BLaER1 (cell line): ENCODE results near the gene SMIM31.

Source experiments
- H3K27ac ChIP-seq: shearing (Covaris generic); formaldehyde crosslinking; 2 replicates; pipeline ENCODE4 v1.8.1; 2022
- H3K27me3 ChIP-seq: shearing (Covaris generic); formaldehyde crosslinking; 2 replicates; pipeline ENCODE4 v1.8.1; 2022
- H3K36me3 ChIP-seq: shearing (Covaris generic); formaldehyde crosslinking; 2 replicates; pipeline ENCODE4 v1.8.1; 2022
- H3K4me1 ChIP-seq: shearing (Covaris generic); formaldehyde crosslinking; 2 replicates; pipeline ENCODE4 v1.8.1; 2022
- H3K4me2 ChIP-seq: shearing (Covaris generic); formaldehyde crosslinking; 2 replicates; pipeline ENCODE4 v1.8.1; 2022
- H3K4me3 ChIP-seq: shearing (Covaris generic); formaldehyde crosslinking; 2 replicates; pipeline ENCODE4 v1.8.1; 2022
- H3K9ac ChIP-seq: shearing (Covaris generic); formaldehyde crosslinking; 2 replicates; pipeline ENCODE4 v1.8.1; 2022
- H3K9me3 ChIP-seq: shearing (Covaris generic); formaldehyde crosslinking; 2 replicates; pipeline ENCODE4 v1.8.1; 2022
- H4K20me1 ChIP-seq: shearing (Covaris generic); formaldehyde crosslinking; 2 replicates; pipeline ENCODE4 v1.8.1; 2022
- Cebpa-rat ChIP-seq: shearing (Covaris generic); IDR thresholded peaks from 2 replicates; pipeline ENCODE4 v1.8.1; 2022

The SMIM31 gene

DNA sequence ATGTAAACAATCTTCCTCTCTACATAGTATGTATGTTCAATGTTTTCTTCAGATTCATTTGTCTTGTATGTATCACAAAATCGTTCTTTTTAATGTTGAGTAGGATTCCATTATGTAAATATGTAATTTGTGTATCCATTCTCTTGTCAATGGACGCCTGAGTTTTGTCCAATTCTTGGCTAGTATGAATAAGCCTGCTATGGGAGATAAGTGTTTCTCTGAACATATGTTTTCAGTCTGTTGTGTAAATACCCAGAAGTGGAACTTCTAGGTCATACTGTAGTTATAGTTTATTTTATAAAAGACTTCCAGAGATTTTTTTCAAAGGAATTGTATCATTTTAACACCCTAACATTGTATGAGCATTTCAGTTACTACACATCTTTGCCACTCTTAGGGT lies 2.8 kb downstream of the SMIM31 start:
- no peak for TF ChIP-seq Cebpa-rat
- H4K20me1 ChIP-seq, result no peaks in the 10 kb centered on the region
- no peaks in the 10 kb centered on the region for H3K27me3 ChIP-seq
- H3K4me3 ChIP-seq, result no peak overlapping the region
- no peaks in the 10 kb centered on the region for H3K4me1 ChIP-seq
- peaks cover 14% of the 10 kb centered on the region for H3K9me3 ChIP-seq
- H3K36me3 ChIP-seq, result no peaks in the 10 kb centered on the region
- H3K4me2 ChIP-seq, result no peak overlapping the region
- H3K9ac ChIP-seq, result no peak overlapping the region
- no peak overlapping the region for H3K27ac ChIP-seq

- H3K9me3 ChIP-seq, result no peaks in the 10 kb centered on the region
- H3K27ac ChIP-seq, result no peak overlapping the region
- H3K4me1 ChIP-seq, result no peaks in the 10 kb centered on the region
- no peak overlapping the region for H3K4me3 ChIP-seq
- TF ChIP-seq Cebpa-rat, result no peak
- H3K9ac ChIP-seq, result no peak overlapping the region
- no peaks in the 10 kb centered on the region for H4K20me1 ChIP-seq
- H3K4me2 ChIP-seq, result no peak overlapping the region
- no peaks in the 10 kb centered on the region for H3K36me3 ChIP-seq
- H3K27me3 ChIP-seq, result no peaks in the 10 kb centered on the region
Observed at GRCh38 chr4:164761241-164761640, 7.3 kb downstream of the SMIM31 start.

DNA sequence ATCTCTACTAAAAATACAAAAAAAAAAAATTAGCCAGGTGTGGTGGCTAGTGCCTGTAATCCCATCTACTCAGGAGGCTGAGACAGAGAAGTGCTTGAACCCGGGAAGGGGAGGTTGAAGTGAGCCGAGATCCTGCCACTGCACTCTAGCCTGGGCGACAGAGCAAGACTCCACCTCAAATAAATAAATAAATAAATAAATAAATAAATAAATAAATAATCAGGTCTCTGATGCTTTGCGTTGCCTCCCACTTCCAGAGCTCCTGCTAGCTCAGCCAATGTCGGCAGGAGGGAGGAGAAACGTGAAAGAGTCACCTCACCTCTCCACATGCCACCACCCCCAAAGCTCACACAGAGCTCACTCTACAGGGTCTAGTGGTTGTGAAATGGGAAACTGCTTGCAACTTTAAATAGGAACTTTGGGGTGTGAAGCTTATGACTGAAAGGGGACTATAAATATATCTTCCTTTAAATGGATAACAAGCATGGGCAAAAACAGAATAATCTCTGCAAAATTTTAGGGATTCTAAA lies 7.9 kb downstream of the SMIM31 start:
- no peak for TF ChIP-seq Cebpa-rat
- Histone ChIP-seq H3K4me3 (no peak overlapping the region), H3K4me2 (no peak overlapping the region)

DNA sequence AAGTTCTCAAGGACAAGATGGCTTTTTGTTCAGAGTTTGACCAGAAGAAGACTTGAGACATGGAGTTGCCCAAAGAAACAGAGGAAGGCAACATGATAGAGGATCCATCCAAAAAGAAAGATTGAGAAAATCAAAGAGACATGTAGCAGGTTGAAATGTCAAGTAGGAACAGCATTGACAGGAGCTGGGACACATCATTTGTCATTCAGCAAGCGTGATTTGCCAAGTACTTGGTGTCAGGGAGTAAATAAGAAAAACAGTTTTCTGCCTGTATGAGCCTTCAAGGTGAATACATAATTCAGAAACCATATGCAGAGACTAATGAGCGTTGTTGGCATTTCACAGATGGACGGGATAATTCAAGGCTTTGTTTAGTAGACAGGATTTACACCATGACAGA lies 11.2 kb downstream of the SMIM31 start:
- H3K4me2 ChIP-seq, result no peak overlapping the region
- no peaks in the 10 kb centered on the region for H3K27me3 ChIP-seq
- no peaks in the 10 kb centered on the region for H3K36me3 ChIP-seq
- H3K4me1 ChIP-seq, result 0 out of 2 replicates have a peak, but pooled peaks cover 5% of the 10 kb centered on the region
- H3K9me3 ChIP-seq, result no peaks in the 10 kb centered on the region
- no peak overlapping the region for H3K9ac ChIP-seq
- no peak overlapping the region for H3K4me3 ChIP-seq
- no peak for TF ChIP-seq Cebpa-rat
- H3K27ac ChIP-seq, result no peak overlapping the region
- H4K20me1 ChIP-seq, result no peaks in the 10 kb centered on the region

More for the DNA sequence above, 7.9 kb downstream of the SMIM31 start:
- Histone ChIP-seq H3K9ac (no peak overlapping the region), H3K27me3 (no peaks in the 10 kb centered on the region), H3K4me1 (no peaks in the 10 kb centered on the region), H3K36me3 (no peaks in the 10 kb centered on the region), H4K20me1 (no peaks in the 10 kb centered on the region), H3K9me3 (no peaks in the 10 kb centered on the region), H3K27ac (no peak overlapping the region)

GRCh38 chr4:164765833-164766232 lies 11.9 kb downstream of the SMIM31 start:
- Histone ChIP-seq H3K4me2 (no peak overlapping the region), H3K27me3 (no peaks in the 10 kb centered on the region), H3K9me3 (no peaks in the 10 kb centered on the region), H3K36me3 (no peaks in the 10 kb centered on the region), H4K20me1 (no peaks in the 10 kb centered on the region), H3K4me1 (0 out of 2 replicates have a peak, but pooled peaks cover 5% of the 10 kb centered on the region), H3K27ac (no peak overlapping the region), H3K9ac (no peak overlapping the region), H3K4me3 (no peak overlapping the region)
- TF ChIP-seq Cebpa-rat, result no peak

DNA sequence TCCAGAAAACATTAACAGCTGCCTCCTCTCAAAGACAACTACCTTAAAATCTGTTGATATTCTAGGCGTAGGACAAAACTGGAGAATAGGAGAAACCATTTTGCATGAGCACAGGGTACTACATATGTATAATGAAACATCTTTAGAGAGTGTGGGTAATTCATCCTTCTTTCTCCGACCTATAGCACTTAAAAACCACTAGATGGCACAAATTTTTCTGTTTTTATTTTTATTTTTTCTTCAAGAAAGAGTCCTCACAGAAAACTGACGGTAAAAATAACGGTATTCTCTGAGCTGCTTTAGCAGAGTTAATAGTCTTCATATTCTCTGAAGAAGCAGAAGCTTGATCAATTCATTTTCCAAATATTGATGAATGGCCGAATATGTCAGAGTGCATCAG lies 14.6 kb downstream of the SMIM31 start:
- Histone ChIP-seq H3K9me3 (no peaks in the 10 kb centered on the region), H4K20me1 (no peaks in the 10 kb centered on the region), H3K4me1 (0 out of 2 replicates have a peak, but pooled peaks cover 5% of the 10 kb centered on the region), H3K36me3 (no peaks in the 10 kb centered on the region), H3K4me2 (no peak overlapping the region), H3K9ac (no peak overlapping the region), H3K27ac (no peak overlapping the region), H3K27me3 (no peaks in the 10 kb centered on the region), H3K4me3 (no peak overlapping the region)
- no peak for TF ChIP-seq Cebpa-rat

- no peak overlapping the region for H3K27ac ChIP-seq
- H4K20me1 ChIP-seq, result no peaks in the 10 kb centered on the region
- no peak overlapping the region for H3K4me3 ChIP-seq
- H3K36me3 ChIP-seq, result no peaks in the 10 kb centered on the region
- no peak overlapping the region for H3K9ac ChIP-seq
- no peak overlapping the region for H3K4me2 ChIP-seq
- no peak for TF ChIP-seq Cebpa-rat
- H3K9me3 ChIP-seq, result no peaks in the 10 kb centered on the region
- H3K4me1 ChIP-seq, result 0 out of 2 replicates have a peak, but pooled peaks cover 5% of the 10 kb centered on the region
- H3K27me3 ChIP-seq, result no peaks in the 10 kb centered on the region
Observed at GRCh38 chr4:164770010-164770724, 16.2 kb downstream of the SMIM31 start.

- TF ChIP-seq Cebpa-rat, result peak; percentile 25; the same call in 1 of the 2 replicates
- H3K9ac ChIP-seq, result no peak overlapping the region
- no peaks in the 10 kb centered on the region for H3K36me3 ChIP-seq
- H3K4me3 ChIP-seq, result no peak overlapping the region
- no peak overlapping the region for H3K27ac ChIP-seq
- no peak overlapping the region for H3K4me2 ChIP-seq
- no peaks in the 10 kb centered on the region for H3K9me3 ChIP-seq
- H4K20me1 ChIP-seq, result no peaks in the 10 kb centered on the region
- no peaks in the 10 kb centered on the region for H3K27me3 ChIP-seq
- 0 out of 2 replicates have a peak, but pooled peaks cover 5% of the 10 kb centered on the region for H3K4me1 ChIP-seq
Observed at GRCh38 chr4:164771088-164771487, 17.2 kb downstream of the SMIM31 start.

GRCh38 chr4:164772076-164772475 lies 18.1 kb downstream of the SMIM31 start:
- H4K20me1 ChIP-seq, result no peaks in the 10 kb centered on the region
- no peaks in the 10 kb centered on the region for H3K9me3 ChIP-seq
- H3K9ac ChIP-seq, result no peak overlapping the region
- 0 out of 2 replicates have a peak, but pooled peaks cover 5% of the 10 kb centered on the region for H3K4me1 ChIP-seq
- no peak overlapping the region for H3K4me2 ChIP-seq
- no peaks in the 10 kb centered on the region for H3K36me3 ChIP-seq
- H3K4me3 ChIP-seq, result no peak overlapping the region
- no peak overlapping the region for H3K27ac ChIP-seq
- no peak for TF ChIP-seq Cebpa-rat
- H3K27me3 ChIP-seq, result no peaks in the 10 kb centered on the region

DNA sequence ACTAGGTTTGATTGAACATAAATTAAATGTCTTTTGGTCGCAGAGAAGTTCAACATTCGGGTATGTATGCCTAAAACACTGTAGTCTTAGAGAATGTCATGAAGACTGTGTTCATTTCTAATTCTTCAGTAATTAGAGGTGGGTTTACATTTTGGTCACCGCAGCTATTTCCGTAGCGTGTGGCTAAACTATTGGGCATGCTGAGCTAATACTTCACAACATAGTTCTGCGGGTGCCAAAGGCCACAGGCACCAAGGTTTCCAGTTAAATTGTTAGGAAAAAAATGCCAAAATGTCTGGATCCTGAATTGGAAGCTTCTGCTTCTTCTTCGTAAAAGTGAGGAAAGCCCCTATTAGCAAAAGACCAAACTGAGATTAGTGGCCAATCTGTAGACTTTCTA lies 25.1 kb downstream of the SMIM31 start:
- H3K9ac ChIP-seq, result no peak overlapping the region
- H3K4me1 ChIP-seq, result peaks cover 7% of the 10 kb centered on the region
- no peak overlapping the region for H3K27ac ChIP-seq
- H3K27me3 ChIP-seq, result no peaks in the 10 kb centered on the region
- H3K36me3 ChIP-seq, result no peaks in the 10 kb centered on the region
- no peaks in the 10 kb centered on the region for H3K9me3 ChIP-seq
- no peak for TF ChIP-seq Cebpa-rat
- H3K4me2 ChIP-seq, result no peak overlapping the region
- H3K4me3 ChIP-seq, result no peak overlapping the region
- H4K20me1 ChIP-seq, result no peaks in the 10 kb centered on the region
